ENCODE data around the gene SIAH3. TPM values are rescaled to one million over a fixed set of nuclear protein-coding genes. Genes with fewer than 3 reads are reported as not detected.
"Not testable (repeated sequence)": the region's sequence is repeated elsewhere in the genome, so short reads cannot be mapped to it uniquely, and the experiment has no call there.

The SIAH3 gene
- total RNA-seq, 1 experiment from 2014 or later, result 1.3 TPM

- in situ Hi-C loops (cut with HindIII; ENCODE audit: low pct_unique_long_range_greater_than_20kb, low sequenced_read_pairs), result no loop called here
- DNase-seq (ENCODE audit: low read depth, low spot score), result no peak
Observed at GRCh38 chr13:45773944-45774343, 77.6 kb downstream of the SIAH3 start.

- in situ Hi-C loops (cut with HindIII; ENCODE audit: low pct_unique_long_range_greater_than_20kb, low sequenced_read_pairs), result no loop called here
- DNase-seq (ENCODE audit: low read depth, low spot score), result no peak
Observed at GRCh38 chr13:45773236-45773635, 78.3 kb downstream of the SIAH3 start.

GRCh38 chr13:45770886-45771285 is 80.7 kb downstream of the SIAH3 start:
- in situ Hi-C loops (cut with HindIII; ENCODE audit: low pct_unique_long_range_greater_than_20kb, low sequenced_read_pairs), result no loop called here

GRCh38 chr13:45768656-45769479 is 82.7 kb downstream of the SIAH3 start:
- in situ Hi-C loops (cut with HindIII; ENCODE audit: low pct_unique_long_range_greater_than_20kb, low sequenced_read_pairs), result no loop called here
- no peak for DNase-seq (ENCODE audit: low read depth, low spot score)

More at GRCh38 chr13:45770886-45771285, 80.7 kb downstream of the SIAH3 start:
- DNase-seq (ENCODE audit: low read depth, low spot score), result no peak

GRCh38 chr13:45765464-45765863 is 86.1 kb downstream of the SIAH3 start:
- in situ Hi-C loops (cut with HindIII; ENCODE audit: low pct_unique_long_range_greater_than_20kb, low sequenced_read_pairs), result no loop called here
- no peak for DNase-seq (ENCODE audit: low read depth, low spot score)

GRCh38 chr13:45763419-45763818 is 88.1 kb downstream of the SIAH3 start:
- in situ Hi-C loops (cut with HindIII; ENCODE audit: low pct_unique_long_range_greater_than_20kb, low sequenced_read_pairs), result no loop called here
- no peak for DNase-seq (ENCODE audit: low read depth, low spot score)

- DNase-seq (ENCODE audit: low read depth, low spot score); in situ Hi-C loops (cut with HindIII; ENCODE audit: low pct_unique_long_range_greater_than_20kb, low sequenced_read_pairs): not testable (repeated sequence)
Observed at GRCh38 chr13:45757589-45757988, 94.0 kb downstream of the SIAH3 start.

- in situ Hi-C loops (cut with HindIII; ENCODE audit: low pct_unique_long_range_greater_than_20kb, low sequenced_read_pairs); DNase-seq (ENCODE audit: low read depth, low spot score): not testable (repeated sequence)
Observed at GRCh38 chr13:45756498-45756897, 95.1 kb downstream of the SIAH3 start.

- DNase-seq (ENCODE audit: low read depth, low spot score), result no peak
- in situ Hi-C loops (cut with HindIII; ENCODE audit: low pct_unique_long_range_greater_than_20kb, low sequenced_read_pairs), result no loop called here
Observed at GRCh38 chr13:45752510-45752909, 99.0 kb downstream of the SIAH3 start.

GRCh38 chr13:45751885-45752284 is 99.7 kb downstream of the SIAH3 start:
- DNase-seq (ENCODE audit: low read depth, low spot score), result no peak
- in situ Hi-C loops (cut with HindIII; ENCODE audit: low pct_unique_long_range_greater_than_20kb, low sequenced_read_pairs), result no loop called here

GRCh38 chr13:45750566-45750965 is 101.0 kb downstream of the SIAH3 start:
- in situ Hi-C loops (cut with HindIII; ENCODE audit: low pct_unique_long_range_greater_than_20kb, low sequenced_read_pairs), result no loop called here
- DNase-seq (ENCODE audit: low read depth, low spot score), result no peak

GRCh38 chr13:45748941-45749759 is 102.4 kb downstream of the SIAH3 start:
- no peak for DNase-seq (ENCODE audit: low read depth, low spot score)
- in situ Hi-C loops (cut with HindIII; ENCODE audit: low pct_unique_long_range_greater_than_20kb, low sequenced_read_pairs), result no loop called here

GRCh38 chr13:45747071-45747470 is 104.5 kb downstream of the SIAH3 start:
- in situ Hi-C loops (cut with HindIII; ENCODE audit: low pct_unique_long_range_greater_than_20kb, low sequenced_read_pairs), result no loop called here
- no peak for DNase-seq (ENCODE audit: low read depth, low spot score)

GRCh38 chr13:45744979-45745378 is 106.6 kb downstream of the SIAH3 start:
- in situ Hi-C loops (cut with HindIII; ENCODE audit: low pct_unique_long_range_greater_than_20kb, low sequenced_read_pairs), result no loop called here
- DNase-seq (ENCODE audit: low read depth, low spot score), result no peak

- no peak for DNase-seq (ENCODE audit: low read depth, low spot score)
- in situ Hi-C loops (cut with HindIII; ENCODE audit: low pct_unique_long_range_greater_than_20kb, low sequenced_read_pairs), result no loop called here
Observed at GRCh38 chr13:45742985-45743384, 108.6 kb downstream of the SIAH3 start.

- in situ Hi-C loops (cut with HindIII; ENCODE audit: low pct_unique_long_range_greater_than_20kb, low sequenced_read_pairs), result no loop called here
- peak; percentile 22 for DNase-seq (ENCODE audit: low read depth, low spot score)
Observed at GRCh38 chr13:45737571-45738017, 114.0 kb downstream of the SIAH3 start.

- DNase-seq (ENCODE audit: low read depth, low spot score), result no peak
- in situ Hi-C loops (cut with HindIII; ENCODE audit: low pct_unique_long_range_greater_than_20kb, low sequenced_read_pairs), result no loop called here
Observed at GRCh38 chr13:45733361-45733760, 118.2 kb downstream of the SIAH3 start.

GRCh38 chr13:45732916-45733315 is 118.6 kb downstream of the SIAH3 start:
- in situ Hi-C loops (cut with HindIII; ENCODE audit: low pct_unique_long_range_greater_than_20kb, low sequenced_read_pairs), result no loop called here
- DNase-seq (ENCODE audit: low read depth, low spot score), result no peak

GRCh38 chr13:45731455-45731854 is 120.1 kb downstream of the SIAH3 start:
- in situ Hi-C loops (cut with HindIII; ENCODE audit: low pct_unique_long_range_greater_than_20kb, low sequenced_read_pairs), result no loop called here
- DNase-seq (ENCODE audit: low read depth, low spot score), result no peak

Data from SK-MEL-5 (cell line).